HG03139 (cell line): ENCODE data around the gene TAOK3.
"Not testable (repeated sequence)": the region's sequence is repeated elsewhere in the genome, so short reads cannot be mapped to it uniquely, and the experiment has no call there.

Source experiments
- ATAC-seq: cut with Tn5 transposase; IDR thresholded peaks from one replicate; pipeline ENCODE4 v1.9.1; 2021; ENCODE audit not compliant: unreplicated experiment

TAOK3 gene

GRCh38 chr12:118342090-118342489 lies 30.6 kb downstream of the TAOK3 start:
- ATAC-seq: no peak

DNA sequence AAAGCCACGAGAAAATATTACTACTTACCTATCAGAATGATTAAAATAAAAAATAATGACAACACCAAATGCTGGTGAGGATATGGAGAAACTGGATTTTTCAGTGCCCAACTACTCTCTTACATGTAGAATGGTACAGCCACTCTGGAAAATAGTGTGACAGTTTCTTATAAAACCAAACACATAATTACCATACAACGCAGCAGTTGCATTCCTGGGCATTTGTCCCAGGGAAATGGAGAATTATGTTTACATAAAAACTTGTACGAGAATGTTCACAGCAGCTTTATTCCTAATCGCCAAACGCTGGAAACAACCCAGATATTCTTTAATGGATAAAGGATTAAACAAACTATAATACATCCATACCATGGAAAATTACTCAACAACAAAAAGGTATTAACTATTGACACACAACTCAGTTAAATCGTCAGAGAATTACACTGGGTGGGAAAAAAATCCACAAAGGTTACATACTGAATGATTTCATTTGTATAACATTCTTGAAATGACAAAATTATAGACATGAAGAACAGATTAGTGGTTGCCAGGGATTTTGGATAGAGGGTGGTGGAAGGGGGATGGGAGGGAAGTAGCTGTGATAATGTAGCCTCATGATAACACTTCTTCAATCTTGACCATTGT lies 35.4 kb downstream of the TAOK3 start:
- no peak for ATAC-seq

GRCh38 chr12:118336123-118336522 lies 36.6 kb downstream of the TAOK3 start:
- ATAC-seq: no peak

DNA sequence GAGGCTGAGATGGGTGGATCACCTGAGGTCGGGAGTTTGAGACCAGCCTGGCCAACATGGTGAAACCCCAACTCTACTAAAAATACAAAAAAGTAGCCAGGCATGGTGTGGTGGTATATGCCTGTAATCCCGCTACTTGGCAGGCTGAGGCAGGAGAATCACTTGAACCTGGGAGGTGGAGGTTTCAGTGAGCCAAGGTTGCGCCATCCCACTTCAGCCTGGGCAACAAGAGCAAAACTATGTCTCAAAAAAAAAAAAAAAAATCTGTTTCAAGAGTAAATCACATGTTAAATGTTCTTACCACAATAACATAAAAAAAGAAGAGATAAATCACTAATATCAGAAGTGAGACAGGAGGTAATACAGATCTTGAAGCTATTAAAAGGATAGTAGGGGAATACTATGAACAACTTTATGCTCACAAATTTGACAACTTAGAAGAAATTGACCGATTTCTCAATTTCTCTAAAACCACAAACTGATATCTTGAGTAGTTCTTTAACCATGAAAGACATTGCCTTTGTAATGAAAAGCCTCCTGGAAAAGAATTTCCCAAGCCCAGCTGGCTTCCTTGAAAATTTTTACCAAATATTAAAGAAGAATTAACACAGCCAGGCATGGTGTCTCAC lies 37.7 kb downstream of the TAOK3 start:
- ATAC-seq: no peak

DNA sequence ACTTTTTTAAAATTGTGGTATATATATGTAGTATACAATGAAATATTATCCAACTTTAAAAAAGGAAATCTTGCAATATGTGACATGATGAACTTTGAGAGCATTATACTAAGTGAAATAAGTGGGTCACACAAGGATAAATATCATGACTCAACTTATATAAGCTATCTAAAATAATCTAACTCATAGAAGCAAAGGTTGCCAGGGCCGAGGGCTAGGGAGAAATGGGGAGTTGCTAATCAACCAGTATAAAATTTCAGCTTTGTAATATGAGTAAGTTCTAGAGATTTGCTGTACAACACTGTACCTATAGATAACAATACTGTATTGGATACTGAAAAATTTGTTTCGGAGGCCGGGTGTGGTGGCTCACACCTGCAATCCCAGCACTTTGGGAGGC lies 38.5 kb downstream of the TAOK3 start:
- no peak for ATAC-seq

GRCh38 chr12:118332511-118332910 lies 40.2 kb downstream of the TAOK3 start:
- no peak for ATAC-seq

DNA sequence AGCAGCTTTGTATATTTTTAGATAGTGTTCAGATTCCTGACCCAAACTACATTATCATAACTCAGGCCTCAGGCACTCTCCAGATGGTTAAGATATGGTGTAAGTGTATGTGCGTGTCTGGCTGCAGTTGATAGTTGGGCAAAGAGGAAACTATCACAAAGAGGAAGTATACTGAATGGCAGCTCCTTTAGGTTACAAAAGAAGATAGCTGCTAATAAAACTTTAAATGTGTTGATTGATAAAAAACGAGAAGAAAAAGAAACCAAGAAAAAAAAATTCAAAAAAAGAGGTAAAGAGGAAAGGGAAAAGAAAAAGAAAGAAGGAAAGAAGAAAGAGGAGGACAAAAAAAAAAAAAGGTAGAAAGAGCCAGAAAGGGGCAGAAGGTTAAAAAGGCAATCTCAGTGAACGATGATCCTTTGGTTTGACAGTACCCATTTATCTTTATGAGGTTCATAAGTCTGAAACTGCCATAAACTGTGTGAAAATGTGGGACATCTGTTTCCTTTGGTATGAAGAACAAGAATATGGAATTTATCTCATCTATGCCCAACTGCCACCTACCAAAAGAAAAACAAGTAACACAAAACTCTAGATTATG lies 42.2 kb downstream of the TAOK3 start:
- peak; percentile 83 for ATAC-seq

DNA sequence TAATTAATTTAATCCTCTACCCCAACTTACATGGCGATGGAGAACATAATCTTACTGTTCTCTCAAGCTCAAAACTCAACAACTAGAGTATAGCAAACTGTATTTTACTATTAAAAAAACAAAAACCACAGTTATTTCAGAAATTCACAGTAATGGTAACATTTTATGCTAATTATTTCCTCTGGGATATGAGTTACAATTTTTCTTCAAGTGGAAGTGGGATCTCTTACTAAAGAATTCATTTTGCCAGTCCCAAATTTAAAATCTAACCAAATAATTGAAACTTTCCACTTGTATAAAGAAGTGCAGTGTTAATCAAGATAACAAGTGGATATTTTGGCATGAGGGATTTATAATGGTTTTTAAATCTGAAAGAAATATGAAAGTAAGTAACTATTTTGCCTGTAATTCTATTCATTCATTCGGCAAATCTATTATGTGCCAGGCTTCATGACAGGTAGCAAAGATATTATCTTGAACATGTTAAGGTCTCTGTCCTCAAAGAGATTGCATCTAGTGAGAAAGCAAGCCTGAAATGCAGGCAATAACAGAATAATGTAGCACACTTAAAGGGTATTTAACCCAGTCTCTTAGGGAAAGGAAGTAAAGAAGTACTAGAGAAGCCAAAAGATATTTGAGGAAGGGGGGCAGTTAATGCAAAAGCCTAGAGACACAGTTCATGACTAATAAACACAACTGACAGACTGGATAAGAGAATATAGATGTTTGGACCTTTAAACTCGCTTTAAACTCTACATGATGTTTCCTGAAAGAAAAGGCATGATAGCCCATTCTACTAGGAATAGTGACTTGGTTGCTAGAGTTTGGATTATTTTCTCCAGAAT lies 44.0 kb downstream of the TAOK3 start:
- no peak for ATAC-seq

DNA sequence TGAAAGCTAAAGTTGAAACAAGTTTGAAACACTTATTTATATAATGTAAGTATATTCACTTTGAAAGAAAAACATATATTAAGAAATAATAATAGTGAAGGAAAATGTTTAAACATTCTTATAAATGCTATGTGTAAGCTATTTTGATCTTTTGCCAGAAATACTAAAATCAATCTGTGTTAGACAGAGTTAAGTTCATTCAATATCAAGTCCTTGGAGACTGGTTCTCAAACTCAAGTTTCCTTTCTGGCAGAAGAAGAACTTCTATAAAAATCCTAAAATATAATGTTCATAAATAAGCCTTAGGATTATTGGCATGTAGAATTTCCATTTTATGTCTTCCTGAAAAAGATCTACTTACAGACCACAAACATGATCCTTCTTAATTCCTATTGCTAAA lies 45.3 kb downstream of the TAOK3 start:
- no peak for ATAC-seq

- ATAC-seq: no peak
Measured at GRCh38 chr12:118326991-118327390, 45.7 kb downstream of the TAOK3 start.

- no peak for ATAC-seq
Measured at GRCh38 chr12:118325081-118325480, 47.6 kb downstream of the TAOK3 start.

- ATAC-seq: no peak
Measured at GRCh38 chr12:118319627-118320026, 53.1 kb downstream of the TAOK3 start.

- no peak for ATAC-seq
Measured at GRCh38 chr12:118318744-118319143, 54.0 kb downstream of the TAOK3 start.

DNA sequence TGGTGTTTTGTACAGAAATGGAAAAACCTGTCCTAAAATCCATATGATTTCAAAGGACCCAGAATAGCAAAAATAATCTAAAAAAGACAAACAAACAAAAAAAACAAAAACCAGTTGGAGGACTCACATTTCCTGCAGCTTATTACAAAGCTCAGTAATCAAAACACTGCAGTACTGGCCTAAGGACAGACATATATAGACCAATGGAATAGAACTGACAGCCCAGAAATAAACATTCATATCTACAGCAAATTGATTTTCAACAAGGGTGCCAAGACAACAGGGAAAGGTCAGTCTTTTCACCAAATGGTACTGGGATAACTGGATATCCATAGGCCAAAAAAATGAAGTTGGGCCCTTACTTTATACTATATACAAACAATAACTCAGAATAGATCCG lies 55.0 kb downstream of the TAOK3 start:
- ATAC-seq: no peak

- no peak for ATAC-seq
Measured at GRCh38 chr12:118315821-118316220, 56.9 kb downstream of the TAOK3 start.

DNA sequence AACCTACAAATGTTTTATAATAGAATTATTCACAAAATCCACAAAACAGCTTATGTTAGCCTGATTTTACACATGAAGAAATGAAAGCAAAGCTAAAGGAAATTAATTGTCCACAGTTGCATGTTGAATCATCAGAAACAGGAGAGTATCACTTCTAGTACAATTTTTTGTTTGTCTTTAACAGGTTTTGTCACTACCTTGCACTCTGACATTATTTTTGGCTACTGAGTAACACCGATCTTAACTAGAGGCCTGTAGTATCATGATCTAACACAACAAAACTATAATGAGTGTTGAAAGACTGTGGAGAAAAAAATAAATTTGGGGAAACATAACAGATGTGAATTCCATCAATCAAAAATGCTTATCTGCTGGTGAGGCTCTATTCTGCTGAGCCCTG lies 60.1 kb downstream of the TAOK3 start:
- ATAC-seq: peak; percentile 68

DNA sequence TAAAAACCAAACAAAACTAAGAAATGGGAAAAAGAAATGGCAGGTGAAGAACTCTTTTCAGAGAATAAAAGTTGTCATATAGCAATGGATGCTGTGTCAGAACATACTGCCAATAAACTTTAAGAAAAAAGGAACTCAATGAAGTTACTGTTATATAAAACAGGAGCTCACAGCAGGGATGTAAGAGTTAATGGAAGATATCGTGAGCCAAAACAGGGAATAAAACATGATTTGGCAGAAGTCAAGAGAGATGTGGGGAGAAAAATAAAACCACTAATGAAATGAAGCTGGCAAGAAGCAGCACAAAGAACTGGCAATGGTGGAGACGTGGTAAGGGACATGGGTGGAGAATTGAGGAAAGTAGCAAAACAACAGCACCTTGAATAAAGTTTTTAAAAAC lies 61.0 kb downstream of the TAOK3 start:
- no peak for ATAC-seq

DNA sequence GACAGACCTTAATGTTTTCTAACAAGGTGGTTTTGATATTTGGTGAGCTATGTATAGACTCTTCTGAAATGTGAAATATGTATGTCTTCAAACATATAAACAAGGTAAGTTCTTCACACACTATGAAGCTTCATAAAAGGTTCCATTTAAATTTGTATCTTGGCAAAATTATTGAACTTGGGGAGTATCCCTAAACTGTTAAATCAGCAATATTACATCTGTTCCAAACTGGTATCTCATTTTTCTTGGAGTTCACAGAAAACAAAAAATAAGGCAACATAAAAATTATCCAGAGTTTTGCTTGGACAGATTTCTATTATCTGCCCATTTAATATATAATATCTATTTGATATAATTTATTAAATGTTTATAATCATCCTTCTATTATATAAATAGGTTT lies 62.4 kb downstream of the TAOK3 start:
- no peak for ATAC-seq

- ATAC-seq: not testable (repeated sequence)
Measured at GRCh38 chr12:118308006-118308405, 64.7 kb downstream of the TAOK3 start.

DNA sequence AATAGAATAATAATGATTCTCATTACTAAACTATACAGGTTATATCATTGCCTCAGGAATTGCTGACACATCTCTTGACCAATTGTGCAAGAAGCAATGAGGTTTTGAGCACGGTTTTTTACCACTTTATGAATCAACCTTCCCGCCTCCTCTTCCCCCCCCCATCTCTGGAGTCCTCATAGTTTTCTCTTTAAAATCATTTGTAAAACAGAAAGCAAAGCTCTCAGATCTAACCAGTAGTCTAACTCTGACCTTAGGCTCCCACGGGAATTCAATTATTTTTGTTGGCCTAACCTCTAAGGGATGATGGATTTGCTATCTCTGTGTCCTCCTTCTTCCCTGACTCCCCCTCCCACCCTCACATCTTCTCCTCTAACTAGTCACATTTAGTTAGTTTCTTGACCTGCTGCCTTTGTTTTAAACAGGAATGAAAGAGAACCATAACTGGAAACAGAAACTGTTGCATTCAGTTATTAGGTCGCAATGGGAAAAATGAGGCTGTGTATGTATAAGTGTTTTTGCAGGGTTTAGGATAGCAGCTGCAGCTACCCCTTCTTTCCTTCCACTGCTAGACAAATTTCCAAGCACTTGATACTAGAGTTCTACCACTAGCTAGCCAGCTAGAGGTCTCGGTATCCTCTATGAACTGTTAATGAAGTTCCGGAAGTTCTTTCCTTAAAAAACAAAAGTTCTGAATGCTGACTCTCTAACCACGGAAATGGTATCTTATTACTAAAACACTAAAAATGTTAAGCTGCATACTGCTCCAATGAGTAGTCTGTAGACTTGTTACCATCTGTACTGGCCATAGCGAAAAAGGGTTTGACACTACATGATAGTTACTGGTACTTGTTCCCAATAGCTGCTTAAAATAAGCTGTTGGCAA lies 65.4 kb downstream of the TAOK3 start:
- ATAC-seq: peak; percentile 52

DNA sequence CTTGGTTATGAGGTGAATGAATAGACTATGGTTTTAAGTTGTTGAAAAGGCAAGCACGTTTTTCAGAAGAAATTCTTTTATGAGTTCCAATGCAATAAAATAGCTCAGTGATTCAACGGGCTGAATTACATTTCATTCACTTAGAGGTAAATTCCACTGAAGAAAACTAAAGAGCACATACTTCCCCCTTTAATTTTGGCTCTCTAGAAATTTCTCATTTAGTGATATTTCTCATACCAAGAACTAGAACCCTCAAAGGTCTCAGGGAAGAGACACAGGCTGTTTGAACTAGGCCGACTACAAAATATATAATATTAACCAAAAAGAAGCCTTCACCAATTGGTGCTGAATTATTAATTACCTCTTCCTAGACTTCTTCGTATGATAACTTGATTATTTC lies 68.6 kb downstream of the TAOK3 start:
- no peak for ATAC-seq
